ENCODE measurements around the gene CPAMD8.
A peak's percentile ranks its signal among the peaks of the same experiment; 100 is the strongest.

CPAMD8 gene

DNA sequence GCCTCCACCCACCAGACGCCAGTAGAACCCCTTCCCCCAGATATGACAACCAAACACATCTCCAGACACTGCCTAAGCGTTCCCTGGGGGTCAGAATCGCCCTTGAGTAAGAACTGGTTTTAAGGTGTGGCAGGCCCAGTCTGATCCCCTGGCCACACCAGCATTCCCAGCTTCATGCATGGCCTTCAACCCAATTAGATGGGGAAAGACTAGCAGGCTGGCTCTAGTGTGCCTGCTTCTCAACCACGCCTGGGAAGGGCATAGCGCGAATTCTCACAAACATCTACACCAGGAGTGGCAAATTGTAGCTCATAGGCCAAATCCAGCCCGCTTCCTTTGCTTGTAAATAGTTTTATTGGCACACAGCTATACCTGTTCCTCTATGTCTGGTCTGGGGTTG, 35.1 kb upstream of the CPAMD8 start:
- Histone ChIP-seq H3K4me1 (ENCODE audit: control insufficient read depth in 2 of 2, insufficient read depth in 2 of 2, low read length in 2 of 2) (peaks cover 14 to 24% of the 10 kb centered on the region in 2 donors), H3K36me3 (ENCODE audit: control insufficient read depth in 2 of 2, insufficient read depth in 2 of 2, low read length in 2 of 2) (peaks cover 14 to 25% of the 10 kb centered on the region in 2 donors), H3K4me3 (ENCODE audit: low read length in 2 of 2) (peak overlapping the region in 1 of 2 donors; percentile 39), H3K9ac (ENCODE audit: low read depth in 1 of 2, low read length in 2 of 2) (peak overlapping the region in 1 of 2 donors; percentile 5), H3K27ac (ENCODE audit: low read depth in 2 of 2, low read length in 2 of 2) (peak overlapping the region; percentile 71 to 92), H3K27me3 (ENCODE audit: control insufficient read depth in 2 of 2, insufficient read depth in 2 of 2, low read length in 2 of 2) (no peaks in the 10 kb centered on the region), H3K9me3 (ENCODE audit: control insufficient read depth in 2 of 2, low read length in 2 of 2) (no peaks in the 10 kb centered on the region)

DNA sequence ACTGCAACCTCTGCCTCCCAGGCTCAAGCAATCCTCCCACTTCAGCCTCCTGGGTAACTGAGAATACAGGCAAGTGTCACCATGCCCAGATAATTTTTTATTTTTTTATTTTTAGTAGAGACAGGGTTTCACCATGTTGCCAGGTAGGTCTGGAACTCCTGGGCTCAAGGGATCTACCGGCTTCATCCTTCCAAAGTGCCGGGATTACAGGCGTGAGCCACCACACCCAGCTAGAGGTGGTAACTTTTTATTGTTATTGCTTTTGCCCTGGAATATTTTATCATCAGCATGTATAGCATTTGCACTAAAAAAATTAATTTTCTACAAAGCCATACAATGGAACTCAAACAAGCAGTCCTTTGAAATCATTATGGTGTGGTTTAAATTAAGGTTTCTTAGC, 34.6 kb upstream of the CPAMD8 start:
- peak overlapping the region; percentile 71 to 92 for H3K27ac ChIP-seq (ENCODE audit: low read depth in 2 of 2, low read length in 2 of 2)
- no peaks in the 10 kb centered on the region for H3K9me3 ChIP-seq (ENCODE audit: control insufficient read depth in 2 of 2, low read length in 2 of 2)
- H3K4me3 ChIP-seq (ENCODE audit: low read length in 2 of 2), result peak overlapping the region in 1 of 2 donors; percentile 39
- no peaks in the 10 kb centered on the region for H3K27me3 ChIP-seq (ENCODE audit: control insufficient read depth in 2 of 2, insufficient read depth in 2 of 2, low read length in 2 of 2)
- peaks cover 14 to 21% of the 10 kb centered on the region in 2 donors for H3K36me3 ChIP-seq (ENCODE audit: control insufficient read depth in 2 of 2, insufficient read depth in 2 of 2, low read length in 2 of 2)
- peaks cover 14 to 24% of the 10 kb centered on the region in 2 donors for H3K4me1 ChIP-seq (ENCODE audit: control insufficient read depth in 2 of 2, insufficient read depth in 2 of 2, low read length in 2 of 2)
- peak overlapping the region in 1 of 2 donors; percentile 5 for H3K9ac ChIP-seq (ENCODE audit: low read depth in 1 of 2, low read length in 2 of 2)

DNA sequence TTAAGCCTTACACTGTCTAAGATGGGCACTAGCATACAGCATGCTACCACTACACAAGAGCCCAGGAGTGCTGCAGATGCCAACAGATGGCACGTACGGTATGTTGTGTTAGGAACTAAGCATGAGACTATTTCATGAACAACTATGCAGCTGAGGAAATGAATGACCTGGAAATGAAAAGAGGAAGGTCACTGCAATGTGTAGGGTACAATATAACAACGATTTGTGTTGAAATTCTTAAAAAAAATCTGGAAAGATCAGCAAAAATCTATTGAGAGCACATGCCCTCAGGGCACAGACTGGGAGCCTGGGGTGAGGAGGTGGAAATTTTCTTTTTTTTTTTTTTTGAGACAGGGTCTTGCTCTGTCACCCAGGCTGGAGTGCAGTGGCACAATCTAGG, 34.2 kb upstream of the CPAMD8 start:
- H3K4me3 ChIP-seq (ENCODE audit: low read length in 2 of 2), result no peak overlapping the region
- H3K9ac ChIP-seq (ENCODE audit: low read depth in 1 of 2, low read length in 2 of 2), result no peak overlapping the region
- H3K9me3 ChIP-seq (ENCODE audit: control insufficient read depth in 2 of 2, low read length in 2 of 2), result no peaks in the 10 kb centered on the region
- no peaks in the 10 kb centered on the region for H3K27me3 ChIP-seq (ENCODE audit: control insufficient read depth in 2 of 2, insufficient read depth in 2 of 2, low read length in 2 of 2)
- peak overlapping the region in 1 of 2 donors; percentile 64 for H3K27ac ChIP-seq (ENCODE audit: low read depth in 2 of 2, low read length in 2 of 2)
- peaks cover 14 to 21% of the 10 kb centered on the region in 2 donors for H3K36me3 ChIP-seq (ENCODE audit: control insufficient read depth in 2 of 2, insufficient read depth in 2 of 2, low read length in 2 of 2)
- H3K4me1 ChIP-seq (ENCODE audit: control insufficient read depth in 2 of 2, insufficient read depth in 2 of 2, low read length in 2 of 2), result peaks cover 14 to 24% of the 10 kb centered on the region in 2 donors

DNA sequence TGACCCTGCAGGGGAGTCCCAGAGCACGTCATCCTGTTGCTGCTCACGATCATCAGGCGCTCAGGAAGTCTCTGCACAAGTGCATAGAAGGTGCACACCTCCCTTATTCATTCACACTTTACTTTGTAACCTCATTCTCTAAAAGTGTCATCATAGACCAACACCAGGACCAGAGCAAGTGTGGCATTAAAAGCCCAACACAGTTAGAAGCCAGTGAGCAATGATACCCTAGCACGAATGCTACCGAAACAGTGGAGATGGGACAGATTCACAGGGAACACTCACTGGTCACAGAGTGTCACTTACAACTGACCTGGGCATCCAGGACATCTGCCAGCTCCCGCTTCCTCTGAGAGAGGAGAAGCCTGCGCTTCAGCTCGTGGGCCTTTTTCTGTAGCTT, 31.6 kb upstream of the CPAMD8 start:
- Histone ChIP-seq H3K4me3 (ENCODE audit: low read length in 2 of 2) (no peak overlapping the region), H3K36me3 (ENCODE audit: control insufficient read depth in 2 of 2, insufficient read depth in 2 of 2, low read length in 2 of 2) (peaks cover 21 to 34% of the 10 kb centered on the region in 2 donors), H3K4me1 (ENCODE audit: control insufficient read depth in 2 of 2, insufficient read depth in 2 of 2, low read length in 2 of 2) (peaks cover 7 to 18% of the 10 kb centered on the region in 2 donors), H3K9ac (ENCODE audit: low read depth in 1 of 2, low read length in 2 of 2) (no peak overlapping the region), H3K27me3 (ENCODE audit: control insufficient read depth in 2 of 2, insufficient read depth in 2 of 2, low read length in 2 of 2) (no peaks in the 10 kb centered on the region), H3K27ac (ENCODE audit: low read depth in 2 of 2, low read length in 2 of 2) (no peak overlapping the region), H3K9me3 (ENCODE audit: control insufficient read depth in 2 of 2, low read length in 2 of 2) (no peaks in the 10 kb centered on the region)

DNA sequence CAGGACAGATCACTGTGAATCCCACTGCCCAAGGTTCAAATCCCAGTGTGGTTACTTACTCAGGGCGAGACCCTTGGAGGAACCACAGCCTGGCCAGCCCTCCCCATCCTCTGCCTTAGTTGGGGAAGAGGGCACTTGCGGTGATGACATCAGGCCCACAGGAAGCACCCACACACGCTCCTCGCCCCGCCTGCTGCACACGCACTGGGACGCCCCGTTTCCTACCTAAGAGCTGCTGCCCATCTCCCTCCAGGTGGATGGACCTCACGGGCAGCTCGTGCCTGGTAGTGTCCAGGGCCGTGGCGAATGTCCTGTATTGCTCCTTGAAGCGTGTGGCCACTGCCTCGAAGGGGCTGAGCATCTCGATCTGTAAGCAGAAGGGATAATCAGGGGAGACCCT, 29.0 kb upstream of the CPAMD8 start:
- Histone ChIP-seq H3K27ac (ENCODE audit: low read depth in 2 of 2, low read length in 2 of 2) (no peak overlapping the region), H3K36me3 (ENCODE audit: control insufficient read depth in 2 of 2, insufficient read depth in 2 of 2, low read length in 2 of 2) (peaks cover 26 to 53% of the 10 kb centered on the region in 2 donors), H3K27me3 (ENCODE audit: control insufficient read depth in 2 of 2, insufficient read depth in 2 of 2, low read length in 2 of 2) (no peaks in the 10 kb centered on the region), H3K4me3 (ENCODE audit: low read length in 2 of 2) (no peak overlapping the region), H3K9me3 (ENCODE audit: control insufficient read depth in 2 of 2, low read length in 2 of 2) (no peaks in the 10 kb centered on the region), H3K4me1 (ENCODE audit: control insufficient read depth in 2 of 2, insufficient read depth in 2 of 2, low read length in 2 of 2) (peaks cover 1 to 3% of the 10 kb centered on the region in 2 donors), H3K9ac (ENCODE audit: low read depth in 1 of 2, low read length in 2 of 2) (no peak overlapping the region)

DNA sequence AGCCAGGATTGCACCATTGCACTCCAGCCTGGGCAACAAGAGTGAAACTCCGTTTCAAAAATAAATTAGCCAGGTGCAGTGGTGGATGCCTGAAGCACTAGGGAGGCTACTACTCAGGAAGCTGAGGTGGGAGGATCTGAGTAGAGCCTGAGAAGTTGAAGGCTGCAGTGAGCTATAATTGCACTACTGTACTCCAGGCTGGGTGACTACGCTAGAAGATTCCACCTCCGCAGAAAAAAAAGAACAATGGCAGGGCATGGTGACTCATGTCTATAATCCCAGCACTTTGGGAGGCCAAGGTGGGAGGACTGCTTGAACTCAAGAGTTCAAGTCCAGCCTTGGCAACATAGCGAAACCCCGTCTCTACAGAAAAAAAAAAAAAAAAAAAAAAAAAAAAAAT, 28.1 kb upstream of the CPAMD8 start:
- H3K9ac ChIP-seq (ENCODE audit: low read depth in 1 of 2, low read length in 2 of 2), result no peak overlapping the region
- H3K27ac ChIP-seq (ENCODE audit: low read depth in 2 of 2, low read length in 2 of 2), result no peak overlapping the region
- H3K9me3 ChIP-seq (ENCODE audit: control insufficient read depth in 2 of 2, low read length in 2 of 2), result no peaks in the 10 kb centered on the region
- H3K36me3 ChIP-seq (ENCODE audit: control insufficient read depth in 2 of 2, insufficient read depth in 2 of 2, low read length in 2 of 2), result peaks cover 26 to 55% of the 10 kb centered on the region in 2 donors
- no peak overlapping the region for H3K4me3 ChIP-seq (ENCODE audit: low read length in 2 of 2)
- peaks cover 3 to 4% of the 10 kb centered on the region in 2 donors for H3K4me1 ChIP-seq (ENCODE audit: control insufficient read depth in 2 of 2, insufficient read depth in 2 of 2, low read length in 2 of 2)
- no peaks in the 10 kb centered on the region for H3K27me3 ChIP-seq (ENCODE audit: control insufficient read depth in 2 of 2, insufficient read depth in 2 of 2, low read length in 2 of 2)

DNA sequence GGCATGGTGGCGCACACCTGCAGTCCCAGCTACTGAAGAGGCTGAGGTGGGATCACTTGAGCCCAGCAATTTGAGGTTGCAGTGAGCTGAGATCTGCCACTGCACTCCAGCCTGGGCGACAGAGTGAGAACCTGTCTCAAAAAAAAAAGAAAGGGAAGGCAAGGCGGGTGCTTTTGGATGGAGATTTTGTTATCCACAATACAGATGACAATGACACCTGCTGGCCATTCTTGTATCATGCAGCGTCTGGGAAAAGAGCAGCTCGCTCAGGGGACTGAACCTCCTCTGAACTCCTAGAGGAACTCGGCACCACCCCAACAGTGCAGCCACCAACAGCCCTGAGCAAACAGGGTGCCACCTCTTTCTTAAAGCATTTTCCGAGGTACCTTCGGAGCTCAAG, 25.8 kb upstream of the CPAMD8 start:
- Histone ChIP-seq H3K27ac (ENCODE audit: low read depth in 2 of 2, low read length in 2 of 2) (no peak overlapping the region), H3K9me3 (ENCODE audit: control insufficient read depth in 2 of 2, low read length in 2 of 2) (no peaks in the 10 kb centered on the region), H3K4me1 (ENCODE audit: control insufficient read depth in 2 of 2, insufficient read depth in 2 of 2, low read length in 2 of 2) (peaks cover 5% of the 10 kb centered on the region in 2 donors), H3K27me3 (ENCODE audit: control insufficient read depth in 2 of 2, insufficient read depth in 2 of 2, low read length in 2 of 2) (no peaks in the 10 kb centered on the region), H3K9ac (ENCODE audit: low read depth in 1 of 2, low read length in 2 of 2) (no peak overlapping the region), H3K36me3 (ENCODE audit: control insufficient read depth in 2 of 2, insufficient read depth in 2 of 2, low read length in 2 of 2) (peaks cover 12 to 42% of the 10 kb centered on the region in 2 donors), H3K4me3 (ENCODE audit: low read length in 2 of 2) (no peak overlapping the region)

DNA sequence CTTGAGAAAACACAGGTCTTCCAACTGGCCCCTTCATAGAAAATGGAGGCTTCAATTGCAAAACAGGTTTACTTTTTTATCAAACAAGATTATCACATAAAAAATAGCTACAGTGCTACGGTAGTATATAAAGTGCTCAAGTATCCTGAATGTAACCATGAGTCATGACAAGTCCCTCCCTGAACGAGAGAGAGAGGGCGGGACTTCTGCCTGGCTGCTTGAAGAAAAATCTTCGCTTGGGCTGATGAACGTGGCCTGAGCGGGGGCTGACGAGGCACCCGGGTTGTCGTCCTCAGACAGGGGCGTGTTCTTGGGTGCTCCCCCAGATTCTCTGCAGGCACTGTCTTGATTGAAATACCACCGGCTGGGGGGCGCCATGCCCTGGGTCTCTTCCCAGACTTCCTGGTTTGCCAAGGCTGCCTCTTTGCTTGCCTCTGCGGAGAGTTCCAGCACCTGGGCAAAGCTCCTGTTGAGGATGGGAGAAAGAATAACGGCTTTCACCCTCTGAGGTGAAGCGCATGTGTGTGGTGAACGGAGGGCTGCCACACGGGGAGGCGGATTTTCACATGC, 23.2 kb upstream of the CPAMD8 start:
- Histone ChIP-seq H3K36me3 (ENCODE audit: control insufficient read depth in 2 of 2, insufficient read depth in 2 of 2, low read length in 2 of 2) (peaks cover 5 to 36% of the 10 kb centered on the region in 2 donors), H3K9me3 (ENCODE audit: control insufficient read depth in 2 of 2, low read length in 2 of 2) (no peaks in the 10 kb centered on the region), H3K27me3 (ENCODE audit: control insufficient read depth in 2 of 2, insufficient read depth in 2 of 2, low read length in 2 of 2) (no peaks in the 10 kb centered on the region), H3K27ac (ENCODE audit: low read depth in 2 of 2, low read length in 2 of 2) (peak overlapping the region in 1 of 2 donors; percentile 40), H3K9ac (ENCODE audit: low read depth in 1 of 2, low read length in 2 of 2) (peak overlapping the region in 1 of 2 donors; percentile 41), H3K4me1 (ENCODE audit: control insufficient read depth in 2 of 2, insufficient read depth in 2 of 2, low read length in 2 of 2) (peaks cover 5% of the 10 kb centered on the region in 2 donors), H3K4me3 (ENCODE audit: low read length in 2 of 2) (no peak overlapping the region)

DNA sequence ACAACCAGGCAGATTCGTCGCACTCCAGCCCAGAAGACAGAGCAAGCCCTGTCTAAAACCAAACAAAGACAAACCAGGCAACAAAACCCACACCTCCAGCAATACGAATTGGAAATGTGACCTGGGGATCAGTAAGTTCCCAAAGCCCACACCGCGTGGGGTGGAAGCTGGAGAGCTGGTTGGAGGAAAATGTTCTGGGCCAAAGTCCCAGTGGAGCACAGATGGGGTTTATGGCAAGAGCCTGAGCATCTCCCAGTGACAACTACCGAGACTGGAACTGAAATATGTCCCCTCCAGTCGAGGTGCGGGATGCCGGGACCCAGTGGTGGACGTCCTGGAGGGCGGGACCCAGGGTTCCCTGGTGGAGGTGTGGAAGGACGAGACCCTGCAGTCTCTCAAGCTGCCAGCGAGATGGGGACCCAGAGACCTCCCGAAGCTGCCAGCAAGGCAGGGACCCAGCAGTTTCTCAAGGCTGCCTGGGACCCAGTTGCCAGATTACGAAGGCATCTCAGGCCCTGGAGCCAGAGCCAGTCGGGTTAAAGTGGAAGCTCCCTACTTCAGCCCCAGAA, 22.4 kb upstream of the CPAMD8 start:
- Histone ChIP-seq H3K4me3 (ENCODE audit: low read length in 2 of 2) (no peak overlapping the region), H3K36me3 (ENCODE audit: control insufficient read depth in 2 of 2, insufficient read depth in 2 of 2, low read length in 2 of 2) (peaks cover 5 to 34% of the 10 kb centered on the region in 2 donors), H3K27ac (ENCODE audit: low read depth in 2 of 2, low read length in 2 of 2) (no peak overlapping the region)

DNA sequence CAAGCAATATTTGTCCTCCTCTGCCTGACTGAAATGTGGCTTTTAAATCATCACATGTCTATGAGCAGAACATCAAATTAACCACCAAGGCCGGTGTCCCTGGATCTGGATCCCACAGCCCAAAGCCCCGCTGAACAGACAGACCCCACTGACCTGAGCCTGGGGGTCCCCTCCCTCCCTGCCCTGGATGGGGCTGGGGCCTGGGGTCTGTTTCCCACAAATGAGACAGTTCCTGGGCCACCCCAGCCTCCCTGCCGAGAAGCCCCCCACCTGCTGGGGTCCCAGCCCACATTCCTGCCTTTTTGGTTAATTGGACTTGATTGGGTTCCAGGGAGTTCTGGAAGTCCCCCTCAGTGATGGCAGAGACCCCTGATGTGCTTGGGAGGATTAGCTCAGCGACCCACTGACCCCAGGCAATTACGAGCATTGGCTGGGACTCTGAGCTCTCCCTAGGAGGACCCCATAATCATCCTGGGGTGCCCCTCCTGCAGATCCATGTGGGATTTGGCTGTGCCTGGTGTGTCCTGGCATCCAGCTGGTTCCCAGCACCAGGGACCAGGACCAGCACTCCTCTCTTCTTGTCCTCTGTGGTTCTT, 19.4 kb upstream of the CPAMD8 start:
- Histone ChIP-seq H3K4me1 (ENCODE audit: control insufficient read depth in 2 of 2, insufficient read depth in 2 of 2, low read length in 2 of 2) (peaks cover 12 to 14% of the 10 kb centered on the region in 2 donors), H3K27me3 (ENCODE audit: control insufficient read depth in 2 of 2, insufficient read depth in 2 of 2, low read length in 2 of 2) (no peaks in the 10 kb centered on the region), H3K27ac (ENCODE audit: low read depth in 2 of 2, low read length in 2 of 2) (no peak overlapping the region), H3K9ac (ENCODE audit: low read depth in 1 of 2, low read length in 2 of 2) (no peak overlapping the region), H3K4me3 (ENCODE audit: low read length in 2 of 2) (no peak overlapping the region), H3K9me3 (ENCODE audit: control insufficient read depth in 2 of 2, low read length in 2 of 2) (no peaks in the 10 kb centered on the region), H3K36me3 (ENCODE audit: control insufficient read depth in 2 of 2, insufficient read depth in 2 of 2, low read length in 2 of 2) (peaks cover 0 to 13% of the 10 kb centered on the region in 2 donors)

More for the DNA sequence above, 22.4 kb upstream of the CPAMD8 start:
- H3K27me3 ChIP-seq (ENCODE audit: control insufficient read depth in 2 of 2, insufficient read depth in 2 of 2, low read length in 2 of 2), result no peaks in the 10 kb centered on the region
- H3K9me3 ChIP-seq (ENCODE audit: control insufficient read depth in 2 of 2, low read length in 2 of 2), result no peaks in the 10 kb centered on the region
- H3K4me1 ChIP-seq (ENCODE audit: control insufficient read depth in 2 of 2, insufficient read depth in 2 of 2, low read length in 2 of 2), result peaks cover 5% of the 10 kb centered on the region in 2 donors
- H3K9ac ChIP-seq (ENCODE audit: low read depth in 1 of 2, low read length in 2 of 2), result no peak overlapping the region

Measured in mucosa of rectum (tissue), 2 donors.